GM06990 (cell line): ENCODE results near the gene PRR18.

ENCODE experiments used
- DNase-seq: peaks from one replicate; pipeline ENCODE4 v3.0.0-alpha.2; 2011; ENCODE audit not compliant: insufficient read length; ENCODE audit errors: extremely low read depth
- H3K27me3 ChIP-seq: replicated peaks from 2 replicates; pipeline ENCODE4 v1.6.0; 2011; ENCODE audit warnings: low read length; ENCODE audit not compliant: control insufficient read depth, insufficient read depth
- H3K36me3 ChIP-seq: 2 replicates; pipeline ENCODE4 v1.5.1; 2011; ENCODE audit warnings: low read length; ENCODE audit not compliant: control insufficient read depth, insufficient read depth
- H3K4me3 ChIP-seq: replicated peaks from 2 replicates; pipeline ENCODE4 v1.5.1; 2011; ENCODE audit warnings: low read depth, mild to moderate bottlenecking, control low read depth, low read length
- TF ChIP-seq, protein P1 (sequence below): IDR thresholded peaks from 2 replicates; pipeline ENCODE4 v1.5.1; 2011; ENCODE audit warnings: low read length, control low read depth, mild to moderate bottlenecking, inconsistent platforms; ENCODE audit not compliant: insufficient read depth, poor library complexity, severe bottlenecking

Gene PRR18

DNA sequence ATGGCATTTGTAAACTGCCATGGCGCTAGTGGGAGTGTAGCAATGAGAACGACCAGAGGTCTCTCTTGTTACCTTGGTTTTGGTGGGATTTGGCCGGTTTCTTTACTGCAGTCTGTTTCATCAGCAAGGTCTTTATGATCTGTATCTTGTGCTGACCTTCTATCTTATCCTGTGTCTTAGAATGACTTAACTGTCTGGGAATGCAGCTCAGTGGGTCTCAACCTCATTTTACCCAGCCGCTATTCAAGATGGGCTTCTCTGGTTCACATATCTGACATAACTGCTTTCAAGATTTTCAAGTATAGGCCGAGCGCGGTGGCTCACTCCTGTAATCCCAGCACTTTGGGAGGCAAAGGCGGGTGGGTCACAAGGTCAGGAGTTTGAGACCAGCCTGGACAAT is 36.0 kb upstream of the PRR18 start:
- TF ChIP-seq, protein P1, sequence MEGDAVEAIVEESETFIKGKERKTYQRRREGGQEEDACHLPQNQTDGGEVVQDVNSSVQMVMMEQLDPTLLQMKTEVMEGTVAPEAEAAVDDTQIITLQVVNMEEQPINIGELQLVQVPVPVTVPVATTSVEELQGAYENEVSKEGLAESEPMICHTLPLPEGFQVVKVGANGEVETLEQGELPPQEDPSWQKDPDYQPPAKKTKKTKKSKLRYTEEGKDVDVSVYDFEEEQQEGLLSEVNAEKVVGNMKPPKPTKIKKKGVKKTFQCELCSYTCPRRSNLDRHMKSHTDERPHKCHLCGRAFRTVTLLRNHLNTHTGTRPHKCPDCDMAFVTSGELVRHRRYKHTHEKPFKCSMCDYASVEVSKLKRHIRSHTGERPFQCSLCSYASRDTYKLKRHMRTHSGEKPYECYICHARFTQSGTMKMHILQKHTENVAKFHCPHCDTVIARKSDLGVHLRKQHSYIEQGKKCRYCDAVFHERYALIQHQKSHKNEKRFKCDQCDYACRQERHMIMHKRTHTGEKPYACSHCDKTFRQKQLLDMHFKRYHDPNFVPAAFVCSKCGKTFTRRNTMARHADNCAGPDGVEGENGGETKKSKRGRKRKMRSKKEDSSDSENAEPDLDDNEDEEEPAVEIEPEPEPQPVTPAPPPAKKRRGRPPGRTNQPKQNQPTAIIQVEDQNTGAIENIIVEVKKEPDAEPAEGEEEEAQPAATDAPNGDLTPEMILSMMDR = no peak
- no peak for DNase-seq

DNA sequence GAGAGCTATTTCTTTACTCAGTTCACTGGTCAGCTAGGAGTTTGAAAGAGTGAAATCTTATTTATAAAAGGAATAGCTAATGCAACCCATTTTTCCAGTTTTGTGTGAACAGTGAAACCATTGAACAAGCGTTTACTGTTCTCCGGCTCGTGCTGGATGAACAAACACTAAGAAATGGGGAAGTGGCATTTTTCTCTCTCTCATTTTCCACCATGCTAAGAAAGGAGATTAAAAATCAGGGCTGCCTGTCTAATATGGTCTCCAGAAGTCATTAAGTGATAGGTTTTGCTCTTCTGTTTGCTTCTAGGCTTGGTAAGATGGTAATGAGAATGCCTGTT is 34.9 kb upstream of the PRR18 start:
- peak overlapping the region; percentile 95 for H3K4me3 ChIP-seq
- H3K36me3 ChIP-seq = peaks cover 5% of the 10 kb centered on the region; the same call in 1 of the 2 replicates
- H3K27me3 ChIP-seq = no peaks in the 10 kb centered on the region
- TF ChIP-seq, protein P1 = no peak
- DNase-seq = no peak

More for the DNA sequence above, 36.0 kb upstream of the PRR18 start:
- Histone ChIP-seq H3K27me3 (no peaks in the 10 kb centered on the region), H3K36me3 (peaks cover 3% of the 10 kb centered on the region; the same call in 1 of the 2 replicates), H3K4me3 (no peak overlapping the region)

DNA sequence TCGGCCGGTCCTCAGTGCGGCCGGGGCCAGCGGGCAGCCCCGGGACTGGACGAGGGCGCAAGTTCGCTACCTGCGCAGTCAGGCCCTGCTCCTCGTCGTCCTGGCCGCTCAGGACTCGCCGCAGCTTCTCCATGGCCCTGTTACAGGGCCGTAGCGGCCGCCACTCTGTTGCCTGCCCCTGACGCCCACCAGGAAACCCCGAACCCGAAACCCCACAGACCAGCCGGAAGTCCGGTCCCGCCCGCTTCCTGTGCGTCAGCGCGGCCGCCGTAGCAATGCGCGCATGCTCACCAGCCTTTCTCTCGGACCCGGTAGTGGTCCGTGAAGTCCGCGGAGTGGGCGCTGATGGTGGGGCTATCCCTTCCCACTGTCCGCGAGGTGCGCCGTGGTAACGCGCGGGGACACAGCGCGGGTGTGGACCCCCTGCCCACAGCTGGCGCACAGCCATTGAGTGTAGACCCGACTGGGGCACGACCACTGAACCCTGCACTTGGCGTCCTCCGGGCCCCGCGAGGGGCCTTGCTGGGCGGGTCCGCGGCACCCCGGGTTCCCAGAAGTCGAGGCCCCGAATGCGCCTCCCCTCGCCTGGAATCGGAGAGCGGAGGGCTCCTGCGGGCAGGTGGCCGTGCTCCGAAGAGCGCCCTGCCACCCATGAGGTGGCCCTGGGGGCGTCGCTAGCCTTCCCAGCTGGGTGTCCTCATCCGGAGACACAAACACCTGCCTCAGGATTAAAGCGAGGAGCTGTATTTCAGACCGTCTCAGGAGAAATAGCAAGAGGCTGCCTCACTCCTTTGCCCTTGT is 34.4 kb upstream of the PRR18 start, which contains the start of gene SFT2D1:
SFT2D1 (minus strand) TSS at position 197 of the 801 bp plus-strand sequence; CDS start at position 133, 64 bp downstream.
- TF ChIP-seq, protein P1 = no peak
- DNase-seq = peak; percentile 93
- H3K27me3 ChIP-seq = no peaks in the 10 kb centered on the region

DNA sequence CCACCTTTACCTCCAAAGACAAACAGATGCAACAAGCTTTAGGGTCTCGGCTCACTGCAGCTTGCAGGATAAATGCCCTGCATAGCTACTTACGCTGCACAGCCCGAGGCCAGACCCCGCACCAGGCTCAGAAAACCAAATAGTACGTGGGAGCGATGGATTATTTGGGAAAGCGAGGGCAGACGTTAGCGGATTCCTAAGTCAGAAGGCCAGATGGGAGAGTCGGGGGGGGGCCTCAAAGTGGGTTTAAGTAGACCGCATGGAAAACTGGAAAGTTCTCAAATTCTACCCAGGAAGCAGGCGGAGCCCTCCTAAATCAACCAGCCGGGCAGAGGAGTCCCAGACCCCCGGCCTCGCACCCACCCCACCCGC is 33.8 kb upstream of the PRR18 start:
- H3K36me3 ChIP-seq = peaks cover 8% of the 10 kb centered on the region

More for the DNA sequence above, 34.4 kb upstream of the PRR18 start, which contains the start of gene SFT2D1:
- Histone ChIP-seq H3K4me3 (peak within 1 kb of the TSS; percentile 95), H3K36me3 (peaks cover 5% of the 10 kb centered on the region)

DNA sequence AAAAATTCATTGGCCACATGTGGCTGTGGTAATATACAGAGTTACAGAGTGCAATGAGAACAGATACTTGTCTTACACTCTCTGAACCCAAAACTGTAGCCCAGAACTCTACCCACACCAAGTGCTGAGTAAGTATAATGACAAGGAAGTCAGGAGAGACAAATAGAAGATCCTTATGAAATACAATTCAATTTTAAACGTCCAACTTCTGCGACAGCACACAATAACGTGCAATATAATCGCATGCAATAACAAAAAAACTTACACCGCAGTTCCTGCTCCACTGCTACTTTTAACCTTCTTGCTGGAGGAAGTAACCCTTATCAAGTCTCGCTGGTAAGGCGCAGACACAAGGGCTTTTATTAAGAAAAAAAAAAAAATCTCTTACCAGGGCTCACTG is 33.3 kb upstream of the PRR18 start:
- H3K36me3 ChIP-seq = peaks cover 10% of the 10 kb centered on the region
- DNase-seq = no peak
- TF ChIP-seq, protein P1 = no peak

More for the DNA sequence above, 33.8 kb upstream of the PRR18 start:
- H3K27me3 ChIP-seq = no peaks in the 10 kb centered on the region
- TF ChIP-seq, protein P1 = no peak
- H3K4me3 ChIP-seq = peak overlapping the region; percentile 95
- DNase-seq = no peak

DNA sequence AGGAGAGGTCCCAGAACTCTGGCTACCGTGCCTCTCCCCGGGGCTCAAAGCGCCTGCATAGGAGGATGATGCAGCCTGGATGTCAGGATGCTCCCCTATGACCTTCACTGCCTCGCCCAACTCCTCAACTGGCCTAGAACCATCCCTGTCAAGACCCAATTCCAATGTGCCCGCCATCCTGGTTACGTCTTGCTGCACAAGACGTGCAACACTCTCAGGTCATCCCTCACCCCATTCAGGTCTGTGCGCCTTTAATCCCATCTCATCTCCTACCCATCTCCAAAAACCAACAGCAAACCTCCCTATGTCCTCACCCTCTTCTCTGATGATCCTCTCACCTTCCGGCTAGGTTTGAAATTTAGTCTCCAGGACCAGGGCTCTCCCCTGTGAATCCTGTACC is 30.7 kb upstream of the PRR18 start:
- Histone ChIP-seq H3K36me3 (peaks cover 12% of the 10 kb centered on the region), H3K27me3 (no peaks in the 10 kb centered on the region), H3K4me3 (peak overlapping the region; percentile 12)
- no peak for DNase-seq
- TF ChIP-seq, protein P1 = no peak

More for the DNA sequence above, 33.3 kb upstream of the PRR18 start:
- H3K27me3 ChIP-seq = no peaks in the 10 kb centered on the region
- peak overlapping the region; percentile 95 for H3K4me3 ChIP-seq
